B cell (primary cell): ENCODE data around the gene ADGRA1. TPM values are rescaled to one million over a fixed set of nuclear protein-coding genes. Genes with fewer than 3 reads are reported as not detected.

Experiments used
- ATAC-seq: fragments of 200-7000 bp; cut with Tn5 transposase; one replicate; pipeline ENCODE4 v1.10.0; 2021; ENCODE audit warnings: low read depth, mild to moderate bottlenecking, moderate number of reproducible peaks, moderate library complexity
- CTCF ChIA-PET: fragments of 350-600 bp; sonication (Branson Sonifier 250); formaldehyde crosslinking; loops from one replicate; lab custom pipeline; 2021; ENCODE audit warnings: antibody characterized with exemption, inconsistent platforms; lab: Charles Lee
- POLR2A ChIA-PET: fragments of 350-600 bp; sonication (Branson Sonifier 250); formaldehyde crosslinking; loops from one replicate; lab custom pipeline; 2021; ENCODE audit warnings: antibody characterized with exemption; lab: Charles Lee
- DNase-seq: peaks from one replicate; pipeline ENCODE4 v3.0.0; 2013
- H2AFZ ChIP-seq: 2 replicates; pipeline ENCODE4 v1.6.1; 2012; ENCODE audit warnings: mild to moderate bottlenecking, low read depth, low read length; ENCODE audit not compliant: insufficient read depth, poor library complexity, severe bottlenecking
- H3K27ac ChIP-seq, 2 donors: 1 replicate in 1 of 2; 2 replicates in 1 of 2; pipeline ENCODE4 v1.5.1; 2012 to 2013; ENCODE audit warnings: low read length in 2 of 2, mild to moderate bottlenecking in 2 of 2, moderate library complexity in 1 of 2
- H3K27me3 ChIP-seq, 4 experiments: fragments of 200-600 bp in 1 of 4; sonication (generic) in 1 of 4; replicated peaks in 1 of 4; 1 replicate in 2 of 4; 2 replicates in 2 of 4; pipeline versions ENCODE4 v1.6.1 to v1.7.0; 2013 to 2016; ENCODE audit warnings: low read length in 3 of 4, mild to moderate bottlenecking in 2 of 4, mixed read lengths in 1 of 4, moderate library complexity in 1 of 4; ENCODE audit not compliant: insufficient read depth in 4 of 4, control insufficient read depth in 3 of 4; ENCODE audit errors: control extremely low read depth in 1 of 4
- H3K36me3 ChIP-seq, 2 experiments: replicated peaks in 1 of 2; 1 replicate in 1 of 2; 2 replicates in 1 of 2; pipeline versions ENCODE4 v1.6.1 to v1.7.1; 2013; ENCODE audit warnings: low read length in 1 of 2; ENCODE audit not compliant: insufficient read depth in 2 of 2, control insufficient read depth in 1 of 2; ENCODE audit errors: control extremely low read depth in 1 of 2, extremely low read depth in 1 of 2
- H3K4me1 ChIP-seq, 2 donors: fragments of 200-600 bp in 1 of 2; sonication (generic) in 1 of 2; 1 replicate in 1 of 2; 2 replicates in 1 of 2; pipeline versions ENCODE4 v1.5.1 to v1.6.1; 2013 to 2017; ENCODE audit warnings: low read length in 2 of 2; ENCODE audit not compliant: control insufficient read depth in 2 of 2, insufficient read depth in 2 of 2
- H3K4me2 ChIP-seq: replicated peaks from 2 replicates; pipeline ENCODE3; 2012; ENCODE audit warnings: mild to moderate bottlenecking, low read depth, low read length; ENCODE audit not compliant: poor library complexity, severe bottlenecking
- H3K4me3 ChIP-seq, 5 experiments: fragments of 200-600 bp in 1 of 5; sonication (generic) in 1 of 5; 1 replicate in 3 of 5; 2 replicates in 2 of 5; pipeline versions ENCODE4 v1.5.1 to v1.7.0; 2011 to 2016; ENCODE audit warnings: low read length in 4 of 5, mild to moderate bottlenecking in 4 of 5, low read depth in 2 of 5, control low read depth in 1 of 5, moderate library complexity in 1 of 5; ENCODE audit not compliant: insufficient read depth in 1 of 5; ENCODE audit errors: control extremely low read depth in 1 of 5, extremely low read depth in 1 of 5
- H3K79me2 ChIP-seq: fragments of 200-600 bp; sonication (generic); one replicate; pipeline ENCODE4 v1.6.0; 2016; ENCODE audit warnings: low read length; ENCODE audit not compliant: control insufficient read depth, insufficient read depth
- H3K9ac ChIP-seq: fragments of 200-600 bp; sonication (generic); 2 replicates; pipeline ENCODE4 v1.6.1; 2017; ENCODE audit warnings: mild to moderate bottlenecking, low read length, moderate library complexity
- H3K9me3 ChIP-seq, 3 donors: one replicate each; pipeline versions ENCODE4 v1.6.1 to v1.7.1; 2013; ENCODE audit warnings: low read length in 2 of 3; ENCODE audit not compliant: control insufficient read depth in 2 of 3, insufficient read depth in 1 of 3; ENCODE audit errors: control extremely low read depth in 1 of 3
- H4K20me1 ChIP-seq: 2 replicates; pipeline ENCODE4 v1.6.0; 2012; ENCODE audit warnings: mild to moderate bottlenecking, low read length; ENCODE audit not compliant: insufficient read depth, control insufficient read depth, poor library complexity, severe bottlenecking
- H3K27ac Mint-ChIP-seq: one replicate; pipeline ENCODE4 v1.8.0; 2021; ENCODE audit warnings: mixed read lengths
- H3K27me3 Mint-ChIP-seq: one replicate; pipeline ENCODE4 v1.8.0; 2021; ENCODE audit warnings: mixed read lengths
- H3K4me1 Mint-ChIP-seq: one replicate; pipeline ENCODE4 v1.8.0; 2021; ENCODE audit warnings: mixed read lengths
- H3K4me3 Mint-ChIP-seq: one replicate; pipeline ENCODE4 v1.8.0; 2021; ENCODE audit warnings: mixed read lengths
- H3K9me3 Mint-ChIP-seq: one replicate; pipeline ENCODE4 v1.8.0; 2022; ENCODE audit warnings: mixed read lengths; ENCODE audit not compliant: insufficient read depth
- CTCF ChIP-seq: fragments of 200-600 bp; IDR thresholded peaks from one replicate; pipeline ENCODE4 v1.8.0; 2022; ENCODE audit warnings: antibody characterized with exemption, mild to moderate bottlenecking
- EZH2 ChIP-seq: IDR thresholded peaks from 2 replicates; pipeline ENCODE4 v1.6.1; 2012; ENCODE audit warnings: borderline replicate concordance, low read depth, mild to moderate bottlenecking, moderate library complexity, low read length; ENCODE audit not compliant: insufficient read depth, poor library complexity, severe bottlenecking
- WGBS: methylation state at CpG from one replicate; pipeline ENCODE4 v1.1.5; 2013; ENCODE audit warnings: missing lambda C conversion rate; ENCODE audit not compliant: insufficient coverage; 5-methylcytosine and 5-hydroxymethylcytosine counted together
- intact Hi-C: fragments of 100-400 bp; cut with micrococcal nuclease; formaldehyde crosslinking; loops from one replicate; pipeline ENCODE4 v1.10.0; 2022
- polyA plus RNA-seq: library from polyadenylated mRNA; depleted of rRNA; stranded (reverse); fragments of >200 nt; gene quantifications from 2 replicates; pipeline ENCODE4 v1.2.3, GENCODE V29; 2012
- total RNA-seq, 2 donors: library from RNA; stranded (reverse); fragments of 120-200 nt in 1 of 2; gene quantifications; 1 replicate in 1 of 2; 2 replicates in 1 of 2; pipeline versions ENCODE4 v1.2.3 to v1.2.4, GENCODE V29; 2013 to 2022

The ADGRA1 gene
- total and polyA plus RNA-seq, 2 donors (not counting 1 experiment from before 2014, with no cell fraction given) = not detected

GRCh38 chr10:133104963-133105640 is 17.4 kb downstream of the ADGRA1 start:
- no peak overlapping the region for H3K4me3 ChIP-seq
- H3K4me1 ChIP-seq = no peaks in the 10 kb centered on the region
- no peak overlapping the region for H2AFZ ChIP-seq
- H3K9ac ChIP-seq = no peak overlapping the region
- H3K36me3 ChIP-seq = no peaks in the 10 kb centered on the region
- peaks cover 4 to 46% (median 16%) of the 10 kb centered on the region in 3 donors for H3K9me3 ChIP-seq
- Mint-ChIP-seq H3K27me3 (peaks cover 8% of the 10 kb centered on the region), H3K27ac (no peak overlapping the region), H3K9me3 (peaks cover 5% of the 10 kb centered on the region), H3K4me3 (no peak overlapping the region), H3K4me1 (peaks cover 4% of the 10 kb centered on the region)
- ChIA-PET POLR2A (no interaction called here), CTCF (interaction anchor here (0.6 kb wide), 1 partner anchor 41 kb away, joined by 4 read pairs; no protein-coding TSS in a partner anchor)
- DNase-seq (no peak), ATAC-seq (no peak)
- H3K79me2 ChIP-seq = no peaks in the 10 kb centered on the region
- TF ChIP-seq EZH2 (no peak), CTCF (no peak)
- peaks cover 0 to 9% (median 0%) of the 10 kb centered on the region in 4 experiments for H3K27me3 ChIP-seq
- no peaks in the 10 kb centered on the region for H4K20me1 ChIP-seq
- intact Hi-C loops = no loop called here
- WGBS = 88% methylated on average over 27 of the region's 30 CpGs
- H3K4me2 ChIP-seq = no peak overlapping the region
- no peak overlapping the region for H3K27ac ChIP-seq

- H3K9me3 ChIP-seq = peaks cover 4 to 47% (median 16%) of the 10 kb centered on the region in 3 donors
- no peak overlapping the region for H3K9ac ChIP-seq
- Mint-ChIP-seq H3K27ac (no peak overlapping the region), H3K4me3 (no peak overlapping the region), H3K9me3 (peaks cover 5% of the 10 kb centered on the region), H3K4me1 (peaks cover 4% of the 10 kb centered on the region), H3K27me3 (peaks cover 8% of the 10 kb centered on the region)
- H3K4me2 ChIP-seq = no peak overlapping the region
- H2AFZ ChIP-seq = no peak overlapping the region
- POLR2A ChIA-PET = no interaction called here
- no peaks in the 10 kb centered on the region for H3K36me3 ChIP-seq
- H3K27me3 ChIP-seq = peaks cover 0 to 3% (median 0%) of the 10 kb centered on the region in 4 experiments
- ATAC-seq (no peak), DNase-seq (no peak)
- no peaks in the 10 kb centered on the region for H4K20me1 ChIP-seq
- CTCF ChIA-PET = no interaction called here
- no peaks in the 10 kb centered on the region for H3K79me2 ChIP-seq
- no peak overlapping the region for H3K4me3 ChIP-seq
- intact Hi-C loops = no loop called here
- WGBS = 95% methylated on average over 15 of the region's 19 CpGs
- no peak for TF ChIP-seq CTCF
- no peak for TF ChIP-seq EZH2
- H3K4me1 ChIP-seq = no peaks in the 10 kb centered on the region
- H3K27ac ChIP-seq = no peak overlapping the region
These were observed 18.1 kb downstream of the ADGRA1 start for GRCh38 chr10:133105686-133106390.
